ENCODE results near the gene MAGI1. TPM values are rescaled to one million over a fixed set of nuclear protein-coding genes. Genes with fewer than 3 reads are reported as not detected.
A peak's percentile ranks its signal among the peaks of the same experiment; 100 is the strongest.

MAGI1 gene
- polyA plus RNA-seq, 1 donor = 31.2 TPM

GRCh38 chr3:65376426-65376825, 662.3 kb downstream of the MAGI1 start:
- H3K9me3 ChIP-seq (ENCODE audit: control insufficient read depth, low read depth, low read length) = no peaks in the 10 kb centered on the region
- no peaks in the 10 kb centered on the region for H3K27me3 ChIP-seq (ENCODE audit: control insufficient read depth, insufficient read depth, low read length)
- no peaks in the 10 kb centered on the region for H3K4me1 ChIP-seq (ENCODE audit: control insufficient read depth, insufficient read depth, low read length)
- peaks cover 32% of the 10 kb centered on the region for H3K36me3 ChIP-seq (ENCODE audit: control insufficient read depth, insufficient read depth, low read length)
- no peak overlapping the region for H3K4me3 ChIP-seq (ENCODE audit: low read length)
- 100% methylated on average over 2 of the region's 2 CpGs for WGBS (ENCODE audit: insufficient coverage, low lambda C conversion rate)
- no peak overlapping the region for H3K27ac ChIP-seq (ENCODE audit: low read length)
- DNase-seq = no peak

- no peaks in the 10 kb centered on the region for H3K27me3 ChIP-seq (ENCODE audit: control insufficient read depth, insufficient read depth, low read length)
- H3K9me3 ChIP-seq (ENCODE audit: control insufficient read depth, low read depth, low read length) = no peaks in the 10 kb centered on the region
- H3K4me1 ChIP-seq (ENCODE audit: control insufficient read depth, insufficient read depth, low read length) = no peaks in the 10 kb centered on the region
- H3K4me3 ChIP-seq (ENCODE audit: low read length) = no peak overlapping the region
- H3K36me3 ChIP-seq (ENCODE audit: control insufficient read depth, insufficient read depth, low read length) = peaks cover 8% of the 10 kb centered on the region
- no peak overlapping the region for H3K27ac ChIP-seq (ENCODE audit: low read length)
- WGBS (ENCODE audit: insufficient coverage, low lambda C conversion rate) = no CpG with 5 or more reads among the region's 4 CpGs
- no peak for DNase-seq
These were observed 667.7 kb downstream of the MAGI1 start for GRCh38 chr3:65371053-65371452.

- Histone ChIP-seq H3K27me3 (ENCODE audit: control insufficient read depth, insufficient read depth, low read length) (no peaks in the 10 kb centered on the region), H3K27ac (ENCODE audit: low read length) (no peak overlapping the region), H3K36me3 (ENCODE audit: control insufficient read depth, insufficient read depth, low read length) (peaks cover 8% of the 10 kb centered on the region), H3K4me1 (ENCODE audit: control insufficient read depth, insufficient read depth, low read length) (no peaks in the 10 kb centered on the region), H3K9me3 (ENCODE audit: control insufficient read depth, low read depth, low read length) (no peaks in the 10 kb centered on the region), H3K4me3 (ENCODE audit: low read length) (no peak overlapping the region)
- DNase-seq = no peak
These were observed 669.9 kb downstream of the MAGI1 start for GRCh38 chr3:65368866-65369265.

GRCh38 chr3:65362688-65363087, 676.0 kb downstream of the MAGI1 start:
- Histone ChIP-seq H3K27me3 (ENCODE audit: control insufficient read depth, insufficient read depth, low read length) (no peaks in the 10 kb centered on the region), H3K4me1 (ENCODE audit: control insufficient read depth, insufficient read depth, low read length) (no peaks in the 10 kb centered on the region), H3K27ac (ENCODE audit: low read length) (no peak overlapping the region), H3K4me3 (ENCODE audit: low read length) (no peak overlapping the region), H3K36me3 (ENCODE audit: control insufficient read depth, insufficient read depth, low read length) (peaks cover 38% of the 10 kb centered on the region), H3K9me3 (ENCODE audit: control insufficient read depth, low read depth, low read length) (peaks cover 4% of the 10 kb centered on the region)
- WGBS (ENCODE audit: insufficient coverage, low lambda C conversion rate) = 100% methylated on average over 1 of the region's 1 CpG
- DNase-seq = no peak

GRCh38 chr3:65361448-65361847, 677.3 kb downstream of the MAGI1 start:
- peaks cover 10% of the 10 kb centered on the region for H3K9me3 ChIP-seq (ENCODE audit: control insufficient read depth, low read depth, low read length)
- DNase-seq = no peak

GRCh38 chr3:65356331-65357248, 682.1 kb downstream of the MAGI1 start:
- no peak overlapping the region for H3K27ac ChIP-seq (ENCODE audit: low read length)
- H3K4me3 ChIP-seq (ENCODE audit: low read length) = peak overlapping the region; percentile 11
- 70% methylated on average over 3 of the region's 74 CpGs for WGBS (ENCODE audit: insufficient coverage, low lambda C conversion rate)
- H3K4me1 ChIP-seq (ENCODE audit: control insufficient read depth, insufficient read depth, low read length) = no peaks in the 10 kb centered on the region
- peaks cover 9% of the 10 kb centered on the region for H3K9me3 ChIP-seq (ENCODE audit: control insufficient read depth, low read depth, low read length)
- DNase-seq = peak in 1 of 2 donors; percentile 11
- peaks cover 28% of the 10 kb centered on the region for H3K36me3 ChIP-seq (ENCODE audit: control insufficient read depth, insufficient read depth, low read length)
- no peaks in the 10 kb centered on the region for H3K27me3 ChIP-seq (ENCODE audit: control insufficient read depth, insufficient read depth, low read length)

More at GRCh38 chr3:65361448-65361847, 677.3 kb downstream of the MAGI1 start:
- H3K36me3 ChIP-seq (ENCODE audit: control insufficient read depth, insufficient read depth, low read length) = peaks cover 40% of the 10 kb centered on the region
- WGBS (ENCODE audit: insufficient coverage, low lambda C conversion rate) = 60% methylated on average over 2 of the region's 2 CpGs
- no peak overlapping the region for H3K27ac ChIP-seq (ENCODE audit: low read length)
- no peak overlapping the region for H3K4me3 ChIP-seq (ENCODE audit: low read length)
- H3K4me1 ChIP-seq (ENCODE audit: control insufficient read depth, insufficient read depth, low read length) = no peaks in the 10 kb centered on the region
- H3K27me3 ChIP-seq (ENCODE audit: control insufficient read depth, insufficient read depth, low read length) = no peaks in the 10 kb centered on the region

GRCh38 chr3:65354880-65355279, 683.8 kb downstream of the MAGI1 start:
- no peaks in the 10 kb centered on the region for H3K27me3 ChIP-seq (ENCODE audit: control insufficient read depth, insufficient read depth, low read length)
- H3K27ac ChIP-seq (ENCODE audit: low read length) = no peak overlapping the region
- H3K36me3 ChIP-seq (ENCODE audit: control insufficient read depth, insufficient read depth, low read length) = peaks cover 14% of the 10 kb centered on the region
- no peak overlapping the region for H3K4me3 ChIP-seq (ENCODE audit: low read length)
- peaks cover 9% of the 10 kb centered on the region for H3K9me3 ChIP-seq (ENCODE audit: control insufficient read depth, low read depth, low read length)
- no peak for DNase-seq
- H3K4me1 ChIP-seq (ENCODE audit: control insufficient read depth, insufficient read depth, low read length) = peaks cover 12% of the 10 kb centered on the region
- WGBS (ENCODE audit: insufficient coverage, low lambda C conversion rate) = 80% methylated on average over 1 of the region's 4 CpGs

- peaks cover 9% of the 10 kb centered on the region for H3K36me3 ChIP-seq (ENCODE audit: control insufficient read depth, insufficient read depth, low read length)
- H3K9me3 ChIP-seq (ENCODE audit: control insufficient read depth, low read depth, low read length) = peaks cover 9% of the 10 kb centered on the region
- no peak overlapping the region for H3K4me3 ChIP-seq (ENCODE audit: low read length)
- no peaks in the 10 kb centered on the region for H3K27me3 ChIP-seq (ENCODE audit: control insufficient read depth, insufficient read depth, low read length)
- no CpG with 5 or more reads among the region's 2 CpGs for WGBS (ENCODE audit: insufficient coverage, low lambda C conversion rate)
- no peak overlapping the region for H3K27ac ChIP-seq (ENCODE audit: low read length)
- DNase-seq = no peak
- peaks cover 12% of the 10 kb centered on the region for H3K4me1 ChIP-seq (ENCODE audit: control insufficient read depth, insufficient read depth, low read length)
These were observed 685.8 kb downstream of the MAGI1 start for GRCh38 chr3:65352951-65353350.

- DNase-seq = no peak
- Histone ChIP-seq H3K4me1 (ENCODE audit: control insufficient read depth, insufficient read depth, low read length) (peaks cover 12% of the 10 kb centered on the region), H3K36me3 (ENCODE audit: control insufficient read depth, insufficient read depth, low read length) (peaks cover 6% of the 10 kb centered on the region), H3K27me3 (ENCODE audit: control insufficient read depth, insufficient read depth, low read length) (no peaks in the 10 kb centered on the region), H3K27ac (ENCODE audit: low read length) (no peak overlapping the region), H3K9me3 (ENCODE audit: control insufficient read depth, low read depth, low read length) (peaks cover 6% of the 10 kb centered on the region), H3K4me3 (ENCODE audit: low read length) (no peak overlapping the region)
- WGBS (ENCODE audit: insufficient coverage, low lambda C conversion rate) = no CpG with 5 or more reads among the region's 4 CpGs
These were observed 687.0 kb downstream of the MAGI1 start for GRCh38 chr3:65351753-65352152.

GRCh38 chr3:65350801-65351476, 687.8 kb downstream of the MAGI1 start:
- peak; percentile 42 to 81 for DNase-seq
- H3K9me3 ChIP-seq (ENCODE audit: control insufficient read depth, low read depth, low read length) = no peaks in the 10 kb centered on the region
- no peak overlapping the region for H3K4me3 ChIP-seq (ENCODE audit: low read length)
- peaks cover 6% of the 10 kb centered on the region for H3K36me3 ChIP-seq (ENCODE audit: control insufficient read depth, insufficient read depth, low read length)
- H3K4me1 ChIP-seq (ENCODE audit: control insufficient read depth, insufficient read depth, low read length) = peaks cover 12% of the 10 kb centered on the region
- WGBS (ENCODE audit: insufficient coverage, low lambda C conversion rate) = no CpG with 5 or more reads among the region's 5 CpGs
- H3K27ac ChIP-seq (ENCODE audit: low read length) = peak overlapping the region; percentile 15
- no peaks in the 10 kb centered on the region for H3K27me3 ChIP-seq (ENCODE audit: control insufficient read depth, insufficient read depth, low read length)

All from large intestine (tissue), 3 donors.